ENCODE data around the gene MVB12B.

- no peak for TF ChIP-seq RAD21 (IDR thresholded peaks at IDR 0.05; ENCODE audit: low read depth)
- no peak for TF ChIP-seq REST (IDR thresholded peaks at IDR 0.05; ENCODE audit: low read depth)
- no peak for TF ChIP-seq TCF12 (IDR thresholded peaks at IDR 0.05; ENCODE audit: low read depth)
- TF ChIP-seq FOXM1 (IDR thresholded peaks at IDR 0.05; ENCODE audit: borderline replicate concordance, low read depth): no peak
- TF ChIP-seq ZBTB7A (IDR thresholded peaks at IDR 0.05; ENCODE audit: low read depth): no peak
- TF ChIP-seq EP300 (IDR thresholded peaks at IDR 0.05; ENCODE audit: borderline replicate concordance): no peak
- TF ChIP-seq TEAD4 (IDR thresholded peaks at IDR 0.05): no peak
- no peak for TF ChIP-seq TAF1 (IDR thresholded peaks at IDR 0.05; ENCODE audit: low read depth)
- TF ChIP-seq CEBPB (IDR thresholded peaks at IDR 0.05): no peak
- TF ChIP-seq NFIC (IDR thresholded peaks at IDR 0.05): no peak
- TF ChIP-seq EGR1 (IDR thresholded peaks at IDR 0.05): no peak
- no peak for TF ChIP-seq USF1 (IDR thresholded peaks at IDR 0.05)
- no peak for TF ChIP-seq YY1 (IDR thresholded peaks at IDR 0.05; ENCODE audit: low read depth)
These were observed 30.4 kb downstream of the MVB12B start for GRCh38 chr9:126357074-126357473.

All from Ishikawa (cell line).